Heart left ventricle (tissue), 16 donors: ENCODE results near the gene FOXP1. TPM values are rescaled to one million over a fixed set of nuclear protein-coding genes. Genes with fewer than 3 reads are reported as not detected.

Experiments
- ATAC-seq, 4 donors: fragments of 200-7000 bp; cut with Tn5 transposase; one replicate each; pipeline ENCODE4 v1.9.1; 2020 to 2022; ENCODE audit warnings: moderate library complexity in 4 of 4, mild to moderate bottlenecking in 3 of 4, moderate number of reproducible peaks in 1 of 4
- DNase-seq, 5 donors: peaks; one replicate each; pipeline ENCODE4 v3.0.0-alpha.2; 2020
- H3K27ac ChIP-seq, 12 donors: fragments of 200-600 bp; sonication (generic) in 4 of 12; one replicate each; pipeline versions ENCODE4 v1.5.0 to v1.8.0; 2016 to 2022; ENCODE audit warnings: mild to moderate bottlenecking in 2 of 12
- H3K27me3 ChIP-seq, 9 donors: fragments of 200-600 bp; sonication (generic) in 2 of 9; one replicate each; pipeline versions ENCODE4 v1.5.1 to v1.8.0; 2016 to 2022; ENCODE audit warnings: mild to moderate bottlenecking in 3 of 9
- H3K36me3 ChIP-seq, 9 donors: fragments of 200-600 bp; sonication (generic) in 2 of 9; one replicate each; pipeline versions ENCODE4 v1.5.0 to v1.8.0; 2018 to 2022; ENCODE audit warnings: mild to moderate bottlenecking in 2 of 9
- H3K4me1 ChIP-seq, 12 donors: fragments of 200-600 bp; sonication (generic) in 4 of 12; one replicate each; pipeline versions ENCODE4 v1.5.0 to v1.8.0; 2016 to 2022; ENCODE audit warnings: mild to moderate bottlenecking in 3 of 12
- H3K4me3 ChIP-seq, 12 donors: fragments of 200-600 bp; sonication (generic) in 4 of 12; one replicate each; pipeline versions ENCODE4 v1.5.0 to v1.8.0; 2017 to 2022; ENCODE audit warnings: mild to moderate bottlenecking in 9 of 12, moderate library complexity in 4 of 12
- H3K9me3 ChIP-seq, 12 donors: fragments of 200-600 bp; sonication (generic) in 4 of 12; one replicate each; pipeline versions ENCODE4 v1.5.0 to v1.8.0; 2016 to 2022; ENCODE audit warnings: mild to moderate bottlenecking in 1 of 12
- CTCF ChIP-seq, 12 donors: fragments of 200-600 bp; sonication (generic) in 4 of 12; IDR thresholded peaks; one replicate each; pipeline versions ENCODE4 v1.5.0 to v1.8.0; 2018 to 2022; ENCODE audit warnings: antibody characterized with exemption in 12 of 12, mild to moderate bottlenecking in 5 of 12
- POLR2A ChIP-seq, 2 donors: fragments of 450-650 bp; IDR thresholded peaks; one replicate each; pipeline ENCODE4 v1.6.1; 2017; ENCODE audit warnings: antibody characterized with exemption in 2 of 2, mild to moderate bottlenecking in 2 of 2, moderate library complexity in 2 of 2
- WGBS, 4 donors: extraction: QIAGEN DNeasy Blood & Tissue Kit in 2 of 4; methylation state at CpG; one replicate each; pipeline versions ENCODE4 v1.1.5 to v1.1.7; 2013 to 2018; 5-methylcytosine and 5-hydroxymethylcytosine counted together
- intact Hi-C, 10 donors: fragments of 100-400 bp; cut with DNase I; formaldehyde crosslinking; loops; one replicate each; pipeline versions ENCODE4 v1.11.1 to v1.14.2; 2022
- polyA plus RNA-seq, 2 donors: library from polyadenylated mRNA; stranded (reverse); fragments of 200-250 nt; gene quantifications; one replicate each; pipeline ENCODE4 v1.2.3, GENCODE V29; 2013
- total RNA-seq, 9 donors: library from RNA; depleted of rRNA in 2 of 9; stranded (reverse); fragments of >200 nt in 2 of 9; fragmentation: NEBNext Ultra II Directional in 3 of 9; extraction: Animal tissue kit (Norgen Biotek cat#: 25700) in 3 of 9; gene quantifications; one replicate each; pipeline versions ENCODE4 v1.1.0 to v1.2.4, GENCODE V29; 2016 to 2023
- donor health status: ischemic (EF 13 %, LVEDD 7.1; RV severe dilation, severe dysfunction).
- donor health status: healthy with polysubstance abuse.
- donor health status: DM: no; HTN: yes; CAD: no.
- donor health status: DM: no; HTN: no; CAD: no.
- donor health status: ischemic (EF 25% LVEDD 6.9; RV normal size, moderate dysfunction).
- donor health status: ischemic (EF 25% LVEDD 5.7; RV mildly dilated, moderate dysfunction).
- donor health status: healthy.
- donor health status: DM: yes; HTN: yes; CAD: no.
- donor health status: ischemic (EF 35%, LVEDD 5.7; RV mildly dilated, moderate dysfunction).
- donor health status: nonischemic (EF 11% LVEDD 7.7; RV severe dilation, severe dysfunction).
- donor health status: DM: yes; HTN: yes; CAD: no.
- donor health status: PGD.
- donor health status: ischemic (EF 29% LVEDD 5.4; RV normal size, mild dysfunction).
- donor health status: nonischemic (EF 23%, LVEDD 6.1; RV moderate dilation, normal function).

The FOXP1 gene
- total and polyA plus RNA-seq, 11 donors: 14.9 to 67.8 (median 41.1) TPM

- no peaks in the 10 kb centered on the region for H3K9me3 ChIP-seq
- no peak overlapping the region for H3K4me3 ChIP-seq
- no peak for TF ChIP-seq POLR2A (IDR thresholded peaks at IDR 0.05)
- TF ChIP-seq CTCF (IDR thresholded peaks at IDR 0.05): no peak
- no peaks in the 10 kb centered on the region for H3K27me3 ChIP-seq
- H3K4me1 ChIP-seq: peaks cover 0 to 16% (median under 1%) of the 10 kb centered on the region in 12 donors
- no peak for ATAC-seq
- intact Hi-C loops: no loop called here
- WGBS, 4 donors: 93 to 100% (median 98%) methylated on average over 1 of the region's 1 CpG
- no peak for DNase-seq
- peaks cover 0 to 4% (median 0%) of the 10 kb centered on the region in 9 donors for H3K36me3 ChIP-seq
- no peak overlapping the region for H3K27ac ChIP-seq
Measured at GRCh38 chr3:71095511-71096291, 487.8 kb downstream of the FOXP1 start.

- WGBS, 4 donors: 95 to 97% (median 96%) methylated on average over 5 of the region's 5 CpGs
- Histone ChIP-seq H3K36me3 (peaks cover 0 to 4% (median 0%) of the 10 kb centered on the region in 9 donors), H3K4me3 (no peak overlapping the region), H3K27me3 (no peaks in the 10 kb centered on the region), H3K9me3 (no peaks in the 10 kb centered on the region), H3K4me1 (peaks cover 0 to 11% (median 2%) of the 10 kb centered on the region in 12 donors), H3K27ac (no peak overlapping the region)
- TF ChIP-seq CTCF (IDR thresholded peaks at IDR 0.05): no peak
- TF ChIP-seq POLR2A (IDR thresholded peaks at IDR 0.05): no peak
- DNase-seq: no peak
- intact Hi-C loops: no loop called here
- ATAC-seq: no peak
Measured at GRCh38 chr3:71094658-71095209, 488.8 kb downstream of the FOXP1 start.

GRCh38 chr3:71092665-71093064 lies 490.9 kb downstream of the FOXP1 start:
- intact Hi-C loops: no loop called here
- DNase-seq (no peak), ATAC-seq (no peak)
- no peaks in the 10 kb centered on the region for H3K27me3 ChIP-seq
- no peak overlapping the region for H3K27ac ChIP-seq
- no peaks in the 10 kb centered on the region for H3K9me3 ChIP-seq
- TF ChIP-seq CTCF (IDR thresholded peaks at IDR 0.05): no peak
- no peak for TF ChIP-seq POLR2A (IDR thresholded peaks at IDR 0.05)
- H3K36me3 ChIP-seq: peaks cover 0 to 4% (median 0%) of the 10 kb centered on the region in 9 donors
- peaks cover 0 to 31% (median 6%) of the 10 kb centered on the region in 12 donors for H3K4me1 ChIP-seq
- H3K4me3 ChIP-seq: no peak overlapping the region
- 93 to 96% (median 95%) methylated on average over 4 of the region's 4 CpGs for WGBS, 4 donors

- no peak overlapping the region for H3K27ac ChIP-seq
- 74 to 86% (median 83%) methylated on average over 3 of the region's 3 CpGs for WGBS, 4 donors
- H3K9me3 ChIP-seq: no peaks in the 10 kb centered on the region
- H3K4me1 ChIP-seq: peaks cover 0 to 27% (median 0%) of the 10 kb centered on the region in 12 donors
- DNase-seq (no peak), ATAC-seq (no peak)
- intact Hi-C loops: no loop called here
- no peaks in the 10 kb centered on the region for H3K27me3 ChIP-seq
- TF ChIP-seq CTCF (IDR thresholded peaks at IDR 0.05) (no peak), POLR2A (IDR thresholded peaks at IDR 0.05) (no peak)
- H3K36me3 ChIP-seq: no peaks in the 10 kb centered on the region
- no peak overlapping the region for H3K4me3 ChIP-seq
Measured at GRCh38 chr3:71090207-71090606, 493.3 kb downstream of the FOXP1 start.
